Right atrium auricular region (tissue), 2 donors: ENCODE data around the gene MLH1. TPM values are rescaled to one million over a fixed set of nuclear protein-coding genes. Genes with fewer than 3 reads are reported as not detected.

Experiments used
- DNase-seq: peaks from one replicate; pipeline ENCODE4 v3.0.0-alpha.2; 2019; ENCODE audit warnings: low spot score
- H3K27ac ChIP-seq, 2 donors: fragments of 200-600 bp; sonication (generic); 1 replicate in 1 of 2; 2 replicates in 1 of 2; pipeline ENCODE4 v1.5.1; 2016 to 2019
- H3K27me3 ChIP-seq, 2 donors: fragments of 200-600 bp; sonication (generic); one replicate each; pipeline versions ENCODE4 v1.5.1 to v1.6.0; 2017 to 2019
- H3K36me3 ChIP-seq: fragments of 200-600 bp; sonication (generic); one replicate; pipeline ENCODE4 v1.5.1; 2016
- H3K4me1 ChIP-seq, 2 donors: fragments of 200-600 bp; sonication (generic); one replicate each; pipeline versions ENCODE4 v1.5.1 to v1.6.0; 2017 to 2019
- H3K4me3 ChIP-seq, 2 donors: fragments of 200-600 bp; sonication (generic); 1 replicate in 1 of 2; 2 replicates in 1 of 2; pipeline ENCODE4 v1.5.1; 2017 to 2019; ENCODE audit warnings: mild to moderate bottlenecking in 1 of 2, moderate library complexity in 1 of 2
- H3K9me3 ChIP-seq, 2 donors: fragments of 200-600 bp; sonication (generic); one replicate each; pipeline ENCODE4 v1.5.1; 2019
- total RNA-seq, 2 donors: library from RNA; depleted of rRNA; stranded (reverse); fragments of >200 nt; gene quantifications; one replicate each; pipeline ENCODE4 v1.1.0, GENCODE V29; 2016
- TF ChIP-seq, protein P1 (sequence below), 2 donors: fragments of 200-600 bp; sonication (generic); IDR thresholded peaks; one replicate each; pipeline ENCODE4 v1.5.1; 2019; ENCODE audit warnings: antibody characterized with exemption in 2 of 2

MLH1 gene
- total RNA-seq, 2 donors from 2014 or later: 36.0 to 37.8 TPM

DNA sequence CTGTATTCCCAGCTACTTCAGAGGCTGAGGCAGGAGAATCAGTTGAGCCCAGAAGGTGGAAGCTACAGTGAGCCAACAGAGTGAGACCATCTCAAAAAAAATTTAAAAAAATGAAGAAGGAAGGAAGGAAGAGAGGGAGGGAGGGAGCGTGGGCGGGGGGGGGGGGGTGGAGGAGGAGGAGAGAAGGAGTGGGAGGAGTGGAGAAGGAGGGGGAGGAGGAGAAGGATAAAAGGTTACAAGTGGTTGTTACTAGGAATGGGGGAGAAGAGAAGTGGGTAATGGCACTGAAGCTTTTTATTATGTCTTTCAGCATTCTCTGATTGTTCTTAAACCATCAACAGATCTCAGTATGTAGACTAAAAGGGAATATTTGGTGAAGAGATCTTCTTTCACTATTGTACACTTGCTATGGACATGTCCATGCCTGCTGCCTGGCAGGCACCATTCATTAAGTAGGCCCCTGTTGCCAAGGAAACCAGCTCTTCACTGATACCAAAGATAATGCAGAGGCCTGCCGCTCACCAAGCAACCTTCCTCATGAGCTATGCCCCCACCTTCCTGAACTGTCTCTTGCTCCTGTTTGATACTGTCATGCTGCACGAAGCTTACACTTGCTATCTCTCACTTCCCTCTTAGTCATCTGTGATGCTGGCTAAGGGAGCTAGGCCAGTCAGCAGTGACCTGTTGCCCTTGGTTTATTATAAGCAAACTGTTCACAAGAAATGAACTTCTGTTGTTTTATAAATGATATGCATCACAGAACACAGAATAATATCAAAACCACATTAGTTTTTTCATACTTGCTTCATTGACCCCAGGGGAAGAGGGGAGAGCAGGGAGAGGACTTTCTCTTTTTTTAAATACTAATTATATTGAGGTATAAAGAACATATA is 23.5 kb upstream of the MLH1 start:
- H3K4me3 ChIP-seq: no peak overlapping the region
- H3K4me1 ChIP-seq: peaks cover 0 to 10% of the 10 kb centered on the region in 2 donors
- H3K27me3 ChIP-seq: no peaks in the 10 kb centered on the region
- H3K9me3 ChIP-seq: no peaks in the 10 kb centered on the region
- TF ChIP-seq, protein P1, sequence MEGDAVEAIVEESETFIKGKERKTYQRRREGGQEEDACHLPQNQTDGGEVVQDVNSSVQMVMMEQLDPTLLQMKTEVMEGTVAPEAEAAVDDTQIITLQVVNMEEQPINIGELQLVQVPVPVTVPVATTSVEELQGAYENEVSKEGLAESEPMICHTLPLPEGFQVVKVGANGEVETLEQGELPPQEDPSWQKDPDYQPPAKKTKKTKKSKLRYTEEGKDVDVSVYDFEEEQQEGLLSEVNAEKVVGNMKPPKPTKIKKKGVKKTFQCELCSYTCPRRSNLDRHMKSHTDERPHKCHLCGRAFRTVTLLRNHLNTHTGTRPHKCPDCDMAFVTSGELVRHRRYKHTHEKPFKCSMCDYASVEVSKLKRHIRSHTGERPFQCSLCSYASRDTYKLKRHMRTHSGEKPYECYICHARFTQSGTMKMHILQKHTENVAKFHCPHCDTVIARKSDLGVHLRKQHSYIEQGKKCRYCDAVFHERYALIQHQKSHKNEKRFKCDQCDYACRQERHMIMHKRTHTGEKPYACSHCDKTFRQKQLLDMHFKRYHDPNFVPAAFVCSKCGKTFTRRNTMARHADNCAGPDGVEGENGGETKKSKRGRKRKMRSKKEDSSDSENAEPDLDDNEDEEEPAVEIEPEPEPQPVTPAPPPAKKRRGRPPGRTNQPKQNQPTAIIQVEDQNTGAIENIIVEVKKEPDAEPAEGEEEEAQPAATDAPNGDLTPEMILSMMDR (IDR thresholded peaks at IDR 0.05): no peak
- H3K36me3 ChIP-seq: no peaks in the 10 kb centered on the region
- H3K27ac ChIP-seq: peak overlapping the region; percentile 54 to 73
- no peak for DNase-seq

DNA sequence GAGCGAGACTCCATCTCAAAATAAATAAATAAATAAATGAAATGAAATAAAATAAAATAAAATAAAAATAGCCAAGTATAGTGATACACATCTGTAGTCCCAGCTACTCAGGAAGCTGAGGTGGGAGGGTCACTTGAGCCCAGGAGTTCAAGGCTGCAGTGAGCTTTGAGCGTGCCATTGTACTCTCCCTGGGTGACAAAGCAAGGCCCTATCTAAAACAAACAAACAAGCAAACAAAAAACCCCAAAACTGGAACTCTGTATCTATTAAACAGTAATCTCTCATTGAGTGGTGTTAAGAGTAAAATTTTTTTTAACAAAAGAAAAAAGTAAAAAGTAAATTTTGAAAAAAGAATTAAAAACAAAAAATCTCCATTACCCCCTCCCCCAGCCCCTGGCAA is 21.2 kb upstream of the MLH1 start:
- TF ChIP-seq, protein P1 (IDR thresholded peaks at IDR 0.05): no peak
- Histone ChIP-seq H3K27me3 (no peaks in the 10 kb centered on the region), H3K4me1 (peaks cover 0 to 10% of the 10 kb centered on the region in 2 donors)

GRCh38 chr3:36973139-36973538 is 20.2 kb upstream of the MLH1 start:
- Histone ChIP-seq H3K36me3 (no peaks in the 10 kb centered on the region), H3K27me3 (no peaks in the 10 kb centered on the region), H3K4me3 (no peak overlapping the region), H3K9me3 (no peaks in the 10 kb centered on the region), H3K4me1 (peaks cover 0 to 10% of the 10 kb centered on the region in 2 donors), H3K27ac (no peak overlapping the region)
- DNase-seq: no peak
- TF ChIP-seq, protein P1 (IDR thresholded peaks at IDR 0.05): no peak

More for the DNA sequence above, 21.2 kb upstream of the MLH1 start:
- Histone ChIP-seq H3K9me3 (no peaks in the 10 kb centered on the region), H3K27ac (no peak overlapping the region), H3K4me3 (no peak overlapping the region), H3K36me3 (no peaks in the 10 kb centered on the region)
- no peak for DNase-seq

GRCh38 chr3:36981006-36981405 is 12.3 kb upstream of the MLH1 start:
- Histone ChIP-seq H3K9me3 (no peaks in the 10 kb centered on the region), H3K4me1 (peaks cover 0 to 7% of the 10 kb centered on the region in 2 donors), H3K27ac (no peak overlapping the region), H3K4me3 (no peak overlapping the region), H3K36me3 (peaks cover 38% of the 10 kb centered on the region), H3K27me3 (no peaks in the 10 kb centered on the region)
- DNase-seq: no peak
- TF ChIP-seq, protein P1 (IDR thresholded peaks at IDR 0.05): no peak

DNA sequence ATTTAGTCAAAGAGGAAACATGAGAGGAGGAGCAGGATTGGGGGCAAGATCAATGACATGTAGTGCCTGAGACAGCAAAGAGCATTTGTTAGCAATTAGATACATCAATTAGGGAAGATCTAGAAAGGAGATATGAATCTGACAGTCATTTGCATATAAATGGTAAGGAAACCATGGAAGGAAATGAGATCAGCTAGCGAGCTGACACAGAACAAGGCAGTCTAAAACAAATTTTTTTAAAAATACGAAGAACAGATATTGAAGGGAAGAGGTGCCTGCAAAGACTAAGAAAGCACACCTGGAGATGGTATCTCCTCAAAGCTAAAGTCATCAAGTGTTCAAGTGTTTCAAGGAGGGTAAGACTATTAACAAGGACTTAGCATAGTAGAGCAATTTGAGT is 5.0 kb upstream of the MLH1 start:
- H3K4me3 ChIP-seq: no peak overlapping the region
- H3K27me3 ChIP-seq: no peaks in the 10 kb centered on the region
- TF ChIP-seq, protein P1 (IDR thresholded peaks at IDR 0.05): no peak
- H3K4me1 ChIP-seq: peaks cover 0 to 48% of the 10 kb centered on the region in 2 donors
- peaks cover 41% of the 10 kb centered on the region for H3K36me3 ChIP-seq
- no peaks in the 10 kb centered on the region for H3K9me3 ChIP-seq
- no peak for DNase-seq
- H3K27ac ChIP-seq: no peak overlapping the region
